Embryonic facial prominence (tissue), 1 donor: ENCODE data around the gene EVC.
"Not testable (repeated sequence)": the region's sequence is repeated elsewhere in the genome, so short reads cannot be mapped to it uniquely, and the experiment has no call there.

ENCODE experiments used
- DNase-seq: peaks from one replicate; pipeline ENCODE4 v3.0.0-alpha.2; 2016; ENCODE audit errors: extremely low spot score

Gene EVC

DNA sequence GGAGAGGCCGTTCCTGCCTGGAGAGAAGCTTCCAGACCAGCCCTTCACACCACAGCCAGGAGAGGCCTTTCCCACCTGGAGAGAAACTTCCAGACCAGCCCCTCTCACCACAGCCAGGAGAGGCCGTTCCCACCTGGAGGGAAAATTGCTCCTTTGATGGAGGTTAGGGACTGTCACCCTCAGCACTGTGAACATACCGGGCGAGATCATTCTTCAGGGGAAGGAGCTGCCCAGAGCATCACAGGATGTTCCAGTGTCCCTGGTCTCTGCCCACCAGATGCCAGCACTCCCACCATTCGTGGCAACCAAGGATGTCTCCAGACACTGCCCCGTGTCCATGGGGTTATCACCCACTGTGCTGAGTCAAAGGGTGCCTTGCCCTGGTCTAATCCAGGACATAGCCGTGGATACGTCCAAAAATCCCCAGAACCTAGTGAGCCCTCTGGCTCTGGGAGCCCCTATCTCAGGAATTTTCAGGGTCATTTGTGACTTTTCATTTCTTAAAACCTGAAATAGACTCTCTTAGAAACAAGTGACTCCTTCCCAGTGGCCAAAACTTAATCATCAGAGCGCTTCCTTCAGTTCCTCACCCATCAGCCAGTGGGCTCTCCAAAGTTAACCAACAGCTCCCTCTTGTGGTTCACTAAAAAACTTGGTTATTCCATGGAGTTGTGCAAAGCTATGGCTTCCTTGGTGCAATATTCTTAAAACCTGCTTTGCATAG lies 101.7 kb downstream of the EVC start:
- DNase-seq = peak; percentile 48

DNA sequence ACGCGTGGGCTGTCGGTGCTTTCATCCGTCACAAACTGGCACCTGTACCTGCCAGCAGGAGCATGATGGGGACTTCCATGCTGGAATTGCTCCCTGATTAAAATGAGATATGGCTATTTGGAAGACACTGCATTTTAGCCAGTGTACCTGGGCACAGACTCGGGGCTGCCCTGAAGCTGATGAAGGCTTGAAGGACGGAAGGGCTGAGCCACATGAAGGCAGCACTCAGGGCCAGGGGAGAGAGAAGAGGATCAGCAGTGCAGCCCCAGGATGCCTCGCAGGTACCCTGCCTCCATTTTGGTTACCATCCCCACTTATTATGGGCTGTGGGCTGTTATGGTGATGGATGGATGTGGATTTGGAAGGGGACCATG lies 102.9 kb downstream of the EVC start:
- DNase-seq = no peak

- no peak for DNase-seq
These were observed 103.4 kb downstream of the EVC start for GRCh38 chr4:5814421-5814820.

GRCh38 chr4:5815641-5816040 lies 104.6 kb downstream of the EVC start:
- DNase-seq = no peak

DNA sequence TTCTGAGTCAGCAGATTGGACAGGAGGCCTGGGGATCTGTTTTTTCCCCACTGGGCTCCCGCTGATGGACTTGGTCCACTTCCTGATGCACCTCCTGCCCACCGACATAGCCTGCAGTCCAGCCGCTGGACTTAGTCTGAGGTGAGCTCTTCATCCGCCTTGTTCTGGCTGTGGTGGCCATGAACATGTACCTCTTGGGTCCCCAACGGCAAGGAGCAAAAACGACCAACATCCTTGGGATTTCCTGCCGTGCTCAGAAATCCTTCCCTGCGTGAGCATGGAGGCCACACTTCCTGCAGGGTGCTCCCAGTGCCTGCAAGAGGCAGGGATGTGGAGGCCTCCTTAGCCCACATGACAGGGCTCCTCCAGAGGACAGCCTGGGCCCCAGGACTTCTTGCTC lies 105.1 kb downstream of the EVC start:
- no peak for DNase-seq

GRCh38 chr4:5816851-5817375 lies 105.9 kb downstream of the EVC start:
- no peak for DNase-seq

DNA sequence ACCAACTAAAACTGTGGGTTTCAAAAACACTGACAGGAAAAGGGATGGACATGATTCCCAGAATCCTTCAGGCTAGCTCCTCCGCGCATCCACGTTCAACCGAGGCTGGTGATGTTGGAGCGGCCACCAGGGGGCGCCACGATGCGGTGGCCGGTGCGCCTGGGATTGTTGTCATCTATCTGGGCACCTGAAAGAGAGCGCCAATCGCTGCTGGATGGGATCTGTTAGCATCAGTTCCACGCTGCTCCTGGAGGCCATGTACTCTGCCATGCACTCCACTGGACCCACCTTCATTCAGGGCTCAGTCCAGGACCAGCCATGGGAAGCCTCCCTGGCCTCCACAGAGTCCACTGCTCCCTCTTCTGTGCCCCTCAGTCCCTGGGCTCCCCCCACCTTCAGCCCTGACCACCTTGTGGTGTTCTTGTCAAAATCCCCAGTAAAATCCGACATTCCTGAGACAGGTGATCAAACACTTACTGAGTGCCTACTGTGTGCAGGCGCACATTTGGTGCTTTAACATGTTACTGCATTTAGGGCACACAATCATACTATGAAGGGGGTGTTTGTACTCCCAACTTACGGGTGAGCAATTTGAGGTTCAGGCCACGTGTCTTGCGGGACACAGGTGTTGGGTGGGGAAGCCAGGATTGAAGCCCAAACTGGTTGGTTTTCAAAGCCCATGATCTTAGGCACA lies 110.8 kb downstream of the EVC start:
- DNase-seq = no peak

DNA sequence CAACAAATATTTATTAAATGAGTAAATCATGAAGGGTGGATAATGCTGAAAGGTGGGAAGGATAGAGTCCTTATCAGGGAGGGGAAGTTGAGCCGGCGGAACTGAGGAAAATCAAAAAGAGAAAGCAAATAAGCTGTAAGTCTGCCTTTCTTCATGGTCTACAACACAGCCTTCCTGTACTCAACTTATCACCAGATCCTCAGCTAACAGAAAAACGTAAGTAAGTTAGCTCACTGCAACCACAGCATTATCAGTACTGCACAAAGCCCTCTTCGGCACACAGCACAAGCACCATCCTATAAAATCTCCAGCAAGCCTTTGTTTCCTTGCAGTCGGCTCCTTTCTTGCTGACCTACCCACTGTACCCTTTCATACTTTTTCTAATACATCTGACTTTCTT lies 111.6 kb downstream of the EVC start:
- no peak for DNase-seq

DNA sequence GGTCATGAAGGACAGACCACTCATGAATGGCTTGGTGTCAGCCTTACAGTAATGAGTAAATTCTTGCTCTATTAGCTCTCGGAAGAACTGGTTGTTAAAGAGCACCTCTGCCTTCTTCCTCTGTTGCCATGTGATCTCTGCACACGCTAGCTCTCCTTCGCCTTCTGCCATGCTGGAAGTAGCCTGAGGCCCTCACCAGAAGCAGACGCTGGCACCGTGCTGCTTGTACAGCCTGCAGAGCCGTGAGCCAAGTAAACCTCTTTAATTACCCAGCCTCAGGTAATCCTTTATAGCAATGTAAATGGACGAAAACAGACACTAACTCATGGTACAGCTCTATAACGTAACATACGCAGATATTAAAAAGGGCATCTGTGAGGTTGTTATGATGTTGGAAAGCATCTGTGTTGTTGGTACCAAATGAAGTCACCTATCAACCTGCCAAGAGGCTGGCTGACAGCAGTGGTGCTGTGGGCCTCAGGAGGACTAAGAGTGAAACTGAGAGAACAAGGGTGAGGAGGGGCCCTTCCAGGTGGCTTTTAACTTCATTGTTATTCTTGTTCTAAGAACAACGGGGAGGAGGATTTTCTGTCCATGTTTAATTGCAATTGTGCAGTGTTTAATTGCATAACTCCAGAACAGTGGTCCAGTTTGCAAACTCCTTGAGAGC lies 112.7 kb downstream of the EVC start:
- DNase-seq = no peak

- DNase-seq = no peak
These were observed 113.2 kb downstream of the EVC start for GRCh38 chr4:5824227-5824626.

DNA sequence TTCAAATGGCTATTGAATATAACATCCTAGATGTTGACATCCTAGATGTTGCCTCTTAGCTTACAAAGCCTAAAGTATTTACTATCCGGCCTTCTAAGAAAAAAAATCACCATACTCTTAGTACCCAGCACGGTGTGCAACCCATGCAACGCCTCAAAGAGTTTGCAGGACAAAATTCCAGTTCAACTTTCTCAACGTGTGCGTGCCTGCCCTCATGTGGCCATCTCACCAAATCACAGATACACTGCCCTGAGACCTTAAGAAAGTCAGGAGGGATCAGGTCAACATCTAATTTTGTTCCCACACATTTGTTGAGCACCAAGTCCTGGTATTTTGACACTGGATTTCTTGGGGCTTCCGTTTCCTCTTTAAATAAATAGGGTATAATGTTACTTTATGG lies 113.6 kb downstream of the EVC start:
- DNase-seq = no peak

- DNase-seq = no peak
These were observed 114.5 kb downstream of the EVC start for GRCh38 chr4:5825321-5826041.

DNA sequence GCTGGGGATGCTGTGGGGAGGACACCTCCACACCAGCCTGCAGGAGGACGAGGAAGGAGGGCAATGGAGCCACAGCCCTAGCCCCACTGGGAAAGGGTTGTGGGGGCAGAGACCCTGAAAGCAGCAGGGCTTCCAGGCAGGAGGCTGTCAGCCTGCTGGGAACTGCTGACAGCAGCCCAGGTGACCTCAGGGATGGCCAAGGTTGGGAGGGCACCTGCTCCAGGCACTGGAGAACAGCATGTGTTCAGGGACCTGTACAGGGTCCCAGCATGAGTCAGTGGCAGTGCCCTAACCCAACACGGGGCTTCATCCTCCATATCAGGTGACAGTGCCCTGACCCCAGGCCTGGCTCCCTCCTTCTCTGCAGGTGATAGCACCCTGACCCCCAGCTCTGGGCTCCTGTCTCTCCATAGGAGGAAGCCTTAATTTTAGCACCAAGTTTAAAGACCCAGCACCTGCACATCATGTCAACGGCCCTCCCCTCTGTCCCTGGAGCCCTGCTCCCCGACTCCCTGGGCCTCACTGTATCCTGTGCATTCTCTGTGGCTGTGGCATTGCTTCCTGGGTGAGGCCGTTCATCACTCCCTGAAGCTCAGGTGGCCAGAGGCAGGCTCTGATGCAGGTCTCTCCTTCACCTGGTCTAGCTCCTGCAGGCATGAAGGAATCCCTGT lies 115.6 kb downstream of the EVC start:
- DNase-seq = no peak

- DNase-seq = no peak
These were observed 116.4 kb downstream of the EVC start for GRCh38 chr4:5827108-5828004.

DNA sequence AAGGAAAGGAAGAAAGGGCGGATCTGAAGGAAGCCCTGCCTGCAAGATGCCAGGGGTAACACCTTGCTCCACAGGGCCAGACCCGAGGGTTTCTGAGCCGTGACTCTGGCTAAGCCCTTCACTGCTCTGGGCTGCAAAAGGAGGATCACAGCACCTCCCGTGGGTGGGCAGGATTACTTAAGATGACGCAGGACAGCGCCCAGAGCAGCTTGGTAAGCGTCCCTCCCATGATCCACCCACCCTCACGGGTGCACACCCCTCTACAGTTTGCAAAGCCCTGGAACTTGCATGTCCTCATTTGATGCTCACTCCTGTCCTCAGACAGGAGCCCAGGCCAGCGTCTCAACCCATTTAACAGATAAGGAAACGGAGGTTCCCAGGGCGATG lies 117.0 kb downstream of the EVC start:
- no peak for DNase-seq

DNA sequence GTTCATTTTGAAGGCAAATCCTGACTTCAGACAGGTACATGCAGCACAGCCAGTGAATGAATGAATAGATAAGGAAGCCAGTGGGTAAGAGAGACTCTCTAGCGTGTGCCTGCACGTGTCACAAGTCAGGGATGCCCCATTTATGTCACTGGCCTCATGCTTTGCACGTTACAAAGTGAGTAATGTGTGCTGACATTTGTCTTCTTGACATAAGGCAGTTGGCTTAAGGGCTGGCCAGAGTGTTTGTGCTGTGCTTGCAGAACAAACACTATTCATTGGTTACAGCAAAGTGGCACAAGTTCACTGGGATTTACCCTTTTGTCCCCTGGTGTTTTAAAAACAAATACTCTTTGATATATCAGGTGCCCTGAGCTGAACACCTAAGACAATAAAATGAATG lies 125.9 kb downstream of the EVC start:
- DNase-seq = no peak

- DNase-seq = not testable (repeated sequence)
These were observed 126.5 kb downstream of the EVC start for GRCh38 chr4:5837483-5837882.

- DNase-seq = no peak
These were observed 128.3 kb downstream of the EVC start for GRCh38 chr4:5839332-5839731.

DNA sequence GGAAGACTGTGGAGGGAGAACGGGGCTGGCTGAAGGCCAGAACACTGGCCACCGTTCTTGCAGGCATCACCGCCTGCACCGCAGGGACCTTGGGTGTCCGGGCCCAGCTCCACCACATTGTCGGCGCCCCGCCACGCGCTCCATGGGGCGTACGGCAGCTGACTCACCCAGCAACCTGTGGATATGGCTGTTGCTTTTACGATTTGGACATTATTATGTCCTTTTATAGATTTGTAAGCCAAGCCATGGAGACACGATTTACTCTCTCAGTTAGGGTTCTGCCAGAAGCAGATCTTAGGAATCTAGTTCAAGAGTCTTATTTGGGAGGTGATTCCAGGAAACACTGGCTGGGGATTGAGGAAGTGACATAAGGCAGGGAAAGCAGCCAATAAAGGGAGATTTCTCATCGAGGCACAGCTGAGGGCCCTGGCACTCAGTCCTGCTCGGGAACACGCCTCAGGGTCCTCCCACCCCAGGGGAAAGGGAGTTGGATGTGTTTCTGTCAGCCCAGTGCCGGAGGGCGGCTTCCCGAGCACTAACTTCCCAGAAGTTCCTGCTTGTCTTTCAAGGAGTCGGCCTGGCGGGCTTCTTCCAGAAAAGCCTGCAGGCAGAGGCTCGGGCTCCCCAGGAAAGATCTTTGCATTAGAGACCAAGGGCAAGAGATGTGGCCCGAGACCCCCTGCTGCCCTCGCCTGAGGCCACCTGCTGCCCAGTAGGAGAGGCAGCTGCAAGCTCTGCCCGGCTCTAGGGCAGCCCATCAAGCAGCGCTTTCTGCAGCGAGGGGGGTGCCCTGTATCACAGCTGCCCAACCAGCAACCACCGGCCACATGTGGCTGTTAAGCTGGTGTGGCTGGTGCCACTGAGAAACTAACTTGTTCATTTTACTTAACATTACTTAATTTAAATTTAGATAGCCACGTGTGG lies 129.0 kb downstream of the EVC start:
- no peak for DNase-seq

- no peak for DNase-seq
These were observed 131.5 kb downstream of the EVC start for GRCh38 chr4:5842456-5842855.
